ENCODE data around the gene YWHAQ.

GRCh38 chr2:9641641-9642040 lies 10.8 kb upstream of the YWHAQ start:
- TF ChIP-seq POLR2AphosphoS5 (IDR thresholded peaks at IDR 0.05), result no peak
- no peak for TF ChIP-seq CTCF (IDR thresholded peaks at IDR 0.05)
- no peak for TF ChIP-seq POLR2A (IDR thresholded peaks at IDR 0.05)

All from breast epithelium (tissue), 3 donors.